ENCODE data around the gene MAML2. TPM values are rescaled to one million over a fixed set of nuclear protein-coding genes. Genes with fewer than 3 reads are reported as not detected.

The MAML2 gene
- total and polyA plus RNA-seq, 4 donors = 3.8 to 41.8 (median 13.7) TPM

- ATAC-seq (ENCODE audit: insufficient read depth, low FRiP score) = no peak
- DNase-seq = peak; percentile 37 to 84 (median 65)
- Histone ChIP-seq H3K36me3 (ENCODE audit: control insufficient read depth in 4 of 4, insufficient read depth in 4 of 4, low read length in 4 of 4) (peaks cover 0 to 4% (median 1%) of the 10 kb centered on the region in 4 donors), H3K4me3 (no peak overlapping the region), H3K9ac (ENCODE audit: insufficient read depth in 1 of 2, low read length in 2 of 2) (no peak overlapping the region), H3K27ac (ENCODE audit: low read depth in 1 of 2, low read length in 1 of 2) (peak overlapping the region in 1 of 2 donors; percentile 64), H3K4me1 (ENCODE audit: control insufficient read depth in 5 of 5, insufficient read depth in 5 of 5, low read length in 5 of 5) (peaks cover 15 to 73% (median 50%) of the 10 kb centered on the region in 5 donors), H3K9me3 (ENCODE audit: control insufficient read depth in 4 of 4, insufficient read depth in 3 of 4, low read length in 3 of 4) (no peaks in the 10 kb centered on the region), H3K27me3 (ENCODE audit: control insufficient read depth in 3 of 3, insufficient read depth in 3 of 3, low read length in 2 of 3) (no peaks in the 10 kb centered on the region)
- WGBS, 2 donors = 51 to 57% methylated on average over 4 of the region's 4 CpGs
- TF ChIP-seq CTCF (IDR thresholded peaks at IDR 0.05; ENCODE audit: control extremely low read depth, extremely low read depth) = no peak
Measured at GRCh38 chr11:96335388-96335787, 7.6 kb downstream of the MAML2 start.

- no peak overlapping the region for H3K9ac ChIP-seq (ENCODE audit: insufficient read depth in 1 of 2, low read length in 2 of 2)
- H3K36me3 ChIP-seq (ENCODE audit: control insufficient read depth in 4 of 4, insufficient read depth in 4 of 4, low read length in 4 of 4) = peaks cover 0 to 7% (median 1%) of the 10 kb centered on the region in 4 donors
- H3K4me3 ChIP-seq = no peak overlapping the region
- 93 to 95% methylated on average over 4 of the region's 4 CpGs for WGBS, 2 donors
- DNase-seq = no peak
- no peaks in the 10 kb centered on the region for H3K27me3 ChIP-seq (ENCODE audit: control insufficient read depth in 3 of 3, insufficient read depth in 3 of 3, low read length in 2 of 3)
- ATAC-seq (ENCODE audit: insufficient read depth, low FRiP score) = no peak
- H3K9me3 ChIP-seq (ENCODE audit: control insufficient read depth in 4 of 4, insufficient read depth in 3 of 4, low read length in 3 of 4) = no peaks in the 10 kb centered on the region
- peaks cover 10 to 71% (median 54%) of the 10 kb centered on the region in 5 donors for H3K4me1 ChIP-seq (ENCODE audit: control insufficient read depth in 5 of 5, insufficient read depth in 5 of 5, low read length in 5 of 5)
- no peak overlapping the region for H3K27ac ChIP-seq (ENCODE audit: low read depth in 1 of 2, low read length in 1 of 2)
- TF ChIP-seq CTCF (IDR thresholded peaks at IDR 0.05; ENCODE audit: control extremely low read depth, extremely low read depth) = no peak
Measured at GRCh38 chr11:96334219-96334618, 8.8 kb downstream of the MAML2 start.

- no peak for ATAC-seq (ENCODE audit: insufficient read depth, low FRiP score)
- H3K27me3 ChIP-seq (ENCODE audit: control insufficient read depth in 3 of 3, insufficient read depth in 3 of 3, low read length in 2 of 3) = no peaks in the 10 kb centered on the region
- peaks cover 0 to 7% (median 1%) of the 10 kb centered on the region in 4 donors for H3K36me3 ChIP-seq (ENCODE audit: control insufficient read depth in 4 of 4, insufficient read depth in 4 of 4, low read length in 4 of 4)
- no peak overlapping the region for H3K4me3 ChIP-seq
- H3K9ac ChIP-seq (ENCODE audit: insufficient read depth in 1 of 2, low read length in 2 of 2) = peak overlapping the region in 1 of 2 donors; percentile 17
- H3K9me3 ChIP-seq (ENCODE audit: control insufficient read depth in 4 of 4, insufficient read depth in 3 of 4, low read length in 3 of 4) = no peaks in the 10 kb centered on the region
- H3K4me1 ChIP-seq (ENCODE audit: control insufficient read depth in 5 of 5, insufficient read depth in 5 of 5, low read length in 5 of 5) = peaks cover 10 to 71% (median 56%) of the 10 kb centered on the region in 5 donors
- TF ChIP-seq CTCF (IDR thresholded peaks at IDR 0.05; ENCODE audit: control extremely low read depth, extremely low read depth) = no peak
- WGBS, 2 donors = 77 to 85% methylated on average over 4 of the region's 4 CpGs
- DNase-seq = peak in 1 of 3 donors; percentile 16
- peak overlapping the region in 1 of 2 donors; percentile 9 for H3K27ac ChIP-seq (ENCODE audit: low read depth in 1 of 2, low read length in 1 of 2)
Measured at GRCh38 chr11:96333191-96333719, 9.7 kb downstream of the MAML2 start.
